ENCODE results near the gene AFF2.

GRCh38 chrX:148681605-148682004 is 181.2 kb downstream of the AFF2 start:
- TF ChIP-seq POLR2AphosphoS5 (IDR thresholded peaks at IDR 0.05; ENCODE audit: low read depth, low read length) (no peak), POLR2A (IDR thresholded peaks at IDR 0.05; ENCODE audit: low read depth, low read length) (no peak)
